K562 (cell line): Measurements from ENCODE around the gene SLC35E1. TPM values are rescaled to one million over a fixed set of nuclear protein-coding genes. Genes with fewer than 3 reads are reported as not detected.

Experiments used
- ATAC-seq: fragments of 200-7000 bp; cut with Tn5 transposase; 3 replicates; pipeline ENCODE4 v1.9.1; 2020; ENCODE audit warnings: moderate library complexity
- BruUV-seq: library from RNA; stranded (reverse); fragments of 400-500 nt; replicated peaks from 2 replicates; lab custom pipeline; 2021; lab: Mats Ljungman, UMichigan
- CTCF ChIA-PET: fragments of 300-600 bp; formaldehyde crosslinking; extraction: SDS; loops from one replicate; lab custom pipeline; 2021; ENCODE audit warnings: low intra/inter-chr PET ratio; lab: Yijun Ruan, JAX
- POLR2A ChIA-PET: fragments of 300-600, 350-650 bp; sonication (Branson Sonifier 250); formaldehyde crosslinking; extraction: SDS; loops from one replicate; lab custom pipeline; 2021; ENCODE audit warnings: antibody characterized with exemption, inconsistent platforms; lab: Yijun Ruan, JAX
- DNase-seq, 4 experiments: peaks; one replicate each; pipeline versions ENCODE4 v3.0.0 to v3.0.0-alpha.2; 2011 to 2018; ENCODE audit warnings: low spot score in 3 of 4, mixed read lengths in 3 of 4; ENCODE audit errors: extremely low read depth in 1 of 4
- FAIRE-seq: peaks from 2 replicates; lab custom pipeline; 2011; peaks lifted over from hg19 to GRCh38; lab: Jason Lieb, UNC
- H2AFZ ChIP-seq: 2 replicates; pipeline ENCODE4 v1.6.0; 2011; ENCODE audit warnings: low read depth, low read length, control low read depth, inconsistent platforms
- H3K27ac ChIP-seq: fragments of 200-600 bp; 3 replicates; pipeline ENCODE4 v1.8.0; 2011; ENCODE audit warnings: low read depth, mild to moderate bottlenecking, control low read depth, inconsistent platforms, low read length, moderate library complexity, mixed read lengths; ENCODE audit errors: extremely low read depth
- H3K27me3 ChIP-seq, 2 experiments: fragments of 300-600 bp in 1 of 2; 2 replicates in 1 of 2; 3 replicates in 1 of 2; pipeline versions ENCODE4 v1.6.0 to v1.8.0; 2011; ENCODE audit warnings: inconsistent platforms in 2 of 2, low read length in 2 of 2, mild to moderate bottlenecking in 1 of 2, mixed read lengths in 1 of 2, moderate library complexity in 1 of 2; ENCODE audit not compliant: control insufficient read depth in 2 of 2, insufficient read depth in 2 of 2
- H3K36me3 ChIP-seq: fragments of 300-600 bp; 3 replicates; pipeline ENCODE4 v1.8.0; 2011; ENCODE audit warnings: mild to moderate bottlenecking, low read length, inconsistent platforms; ENCODE audit not compliant: control insufficient read depth, insufficient read depth
- H3K4me1 ChIP-seq, 2 experiments: fragments of 200-600 bp in 1 of 2; replicated peaks in 1 of 2; 2 replicates in 1 of 2; 3 replicates in 1 of 2; pipeline versions ENCODE4 v1.5.1 to v1.8.0; 2011; ENCODE audit warnings: inconsistent platforms in 2 of 2, low read length in 2 of 2, mild to moderate bottlenecking in 1 of 2, mixed read lengths in 1 of 2, moderate library complexity in 1 of 2; ENCODE audit not compliant: control insufficient read depth in 2 of 2, insufficient read depth in 2 of 2
- H3K4me2 ChIP-seq: 2 replicates; pipeline ENCODE4 v1.6.1; 2011; ENCODE audit warnings: low read length, control low read depth, inconsistent platforms, mixed read lengths; ENCODE audit not compliant: insufficient read depth
- H3K4me3 ChIP-seq: fragments of 200-600 bp; sonication (generic), shearing (Covaris generic); 2 replicates; pipeline ENCODE4 v1.5.1; 2016; ENCODE audit warnings: control low read depth, inconsistent platforms
- H3K79me2 ChIP-seq: fragments of 200-600 bp; 3 replicates; pipeline ENCODE4 v1.8.0; 2011; ENCODE audit warnings: low read length, inconsistent platforms; ENCODE audit not compliant: control insufficient read depth, insufficient read depth
- H3K9ac ChIP-seq, 2 experiments: 2 replicates each; pipeline versions ENCODE4 v1.6.0 to v1.6.1; 2011; ENCODE audit warnings: low read depth in 2 of 2, low read length in 2 of 2, control low read depth in 1 of 2, inconsistent platforms in 1 of 2, mild to moderate bottlenecking in 1 of 2, mixed read lengths in 1 of 2; ENCODE audit not compliant: insufficient read depth in 1 of 2
- H3K9me1 ChIP-seq: one replicate; pipeline ENCODE4 v1.6.0; 2011; ENCODE audit warnings: inconsistent platforms, mild to moderate bottlenecking, low read length, moderate library complexity; ENCODE audit not compliant: control insufficient read depth, insufficient read depth
- H3K9me3 ChIP-seq: replicated peaks from 2 replicates; pipeline ENCODE4 v1.5.1; 2011; ENCODE audit warnings: low read depth, low read length, inconsistent platforms; ENCODE audit not compliant: control insufficient read depth, insufficient read depth
- H4K20me1 ChIP-seq: replicated peaks from 2 replicates; pipeline ENCODE4 v1.6.1; 2011; ENCODE audit warnings: low read length, inconsistent platforms, mixed read lengths; ENCODE audit not compliant: control insufficient read depth, insufficient read depth
- ATF4 ChIP-seq: fragments of 450-650 bp; formaldehyde crosslinking; IDR thresholded peaks from 2 replicates; pipeline ENCODE4 v1.4.0; 2022; ENCODE audit warnings: mild to moderate bottlenecking, moderate library complexity
- CXXC5 ChIP-seq: fragments of 250-450 bp; sonication (Bioruptor Pico); IDR thresholded peaks from 2 replicates; pipeline ENCODE4 v1.8.0; 2022; ENCODE audit warnings: inconsistent platforms, mild to moderate bottlenecking, moderate library complexity
- DEAF1 ChIP-seq: fragments of 450-650 bp; formaldehyde crosslinking; IDR thresholded peaks from 2 replicates; pipeline ENCODE4 v1.4.0; 2020; ENCODE audit warnings: mild to moderate bottlenecking, moderate library complexity
- E2F4 ChIP-seq: sonication (generic); formaldehyde crosslinking; IDR thresholded peaks from 2 replicates; pipeline ENCODE4 v1.8.0; 2022; ENCODE audit warnings: mild to moderate bottlenecking, low read depth, missing genetic modification reagents
- FOXJ2 ChIP-seq: fragments of 200-800 bp; sonication (Bioruptor generic); IDR thresholded peaks from 2 replicates; pipeline ENCODE4 v1.6.1; 2016; ENCODE audit warnings: missing genetic modification characterization, missing compliant biosample characterization
- KLF1 ChIP-seq: fragments of 450-650 bp; IDR thresholded peaks from 2 replicates; pipeline ENCODE4 v1.6.1; 2016; ENCODE audit warnings: missing genetic modification characterization, missing compliant biosample characterization
- KLF10 ChIP-seq: fragments of 250-450 bp; sonication (Bioruptor Pico); IDR thresholded peaks from 2 replicates; pipeline ENCODE4 v1.6.1; 2021; ENCODE audit warnings: matching md5 sums
- NKRF ChIP-seq: fragments of 450-650 bp; IDR thresholded peaks from 2 replicates; pipeline ENCODE4 v1.6.1; 2016; ENCODE audit warnings: borderline replicate concordance
- ZNF121 ChIP-seq: sonication (generic); formaldehyde crosslinking; conservative IDR thresholded peaks from 2 replicates; pipeline ENCODE4 v1.8.0; 2022; ENCODE audit warnings: missing genetic modification reagents
- ZNF23 ChIP-seq: fragments of 250-450 bp; sonication (Bioruptor Pico); IDR thresholded peaks from 2 replicates; pipeline ENCODE4 v1.4.0; 2020; ENCODE audit warnings: mild to moderate bottlenecking
- ZNF436 ChIP-seq: fragments of 250-450, 450-650 bp; sonication (Bioruptor Pico); formaldehyde crosslinking; IDR thresholded peaks from 2 replicates; pipeline ENCODE4 v1.7.0; 2020; ENCODE audit warnings: mild to moderate bottlenecking
- ZNF512 ChIP-seq: IDR thresholded peaks from 2 replicates; pipeline ENCODE4 v1.6.1; 2016; ENCODE audit warnings: missing genetic modification characterization, missing compliant biosample characterization
- ZNF583 ChIP-seq: fragments of 250-450 bp; sonication (Bioruptor Pico); IDR thresholded peaks from 2 replicates; pipeline ENCODE4 v1.4.0; 2020
- WGBS: fragments of 100-300 bp; shearing (Covaris generic); methylation state at CpG from one replicate; pipeline ENCODE4 v1.1.6; 2016; ENCODE audit warnings: low coverage, mixed read lengths; ENCODE audit not compliant: insufficient coverage; ENCODE audit errors: missing lambda C conversion rate; 5-methylcytosine and 5-hydroxymethylcytosine counted together
- in situ Hi-C: fragments of 300-500 bp; cut with MboI; formaldehyde crosslinking; loops from 4 replicates; pipeline ENCODE4 v1.15.0; 2018; ENCODE audit warnings: inconsistent platforms, mixed read lengths
- intact Hi-C: fragments of 100-400 bp; cut with micrococcal nuclease; formaldehyde crosslinking; loops from 2 replicates; pipeline ENCODE4 v1.14.2; 2022
- polyA plus RNA-seq, 8 experiments: library from polyadenylated mRNA; depleted of rRNA in 4 of 8; stranded (reverse) in 5 of 8; unstranded in 3 of 8; fragments of >200 nt; fragmentation: Nextera tagmentation in 2 of 8; fragmentation: Illumina TruSeq in 1 of 8; extraction: Ambion mirVana in 2 of 8; extraction: Trizol in 1 of 8; gene quantifications; 2 replicates each; pipeline versions ENCODE4 v1.2.1 to v1.2.3, GENCODE V29; 2011 to 2014; ENCODE audit warnings: inconsistent platforms in 1 of 8, missing spikeins in 1 of 8
- total RNA-seq, 7 experiments: library from RNA; depleted of rRNA in 6 of 7; stranded (reverse); fragments of >200 nt in 6 of 7; fragmentation: Illumina TruSeq in 2 of 7; extraction: Trizol in 2 of 7; gene quantifications; 2 replicates each; pipeline versions ENCODE4 v1.2.1 to v1.2.3, GENCODE V29; 2011 to 2021; ENCODE audit warnings: low replicate concordance in 1 of 7

The SLC35E1 gene
- total and polyA plus RNA-seq, 9 of the 15 experiments (the other 6 are each of a cell fraction or from before 2014, with no cell fraction given), result 15.0 to 40.1 (median 25.7) TPM

- no peak for TF ChIP-seq ZNF583 (CRISPR knock-in tag)
- TF ChIP-seq, all 486 proteins: peak for 0
Measured at GRCh38 chr19:16603090-16603489, 30.9 kb upstream of the SLC35E1 start (continued).

- ChIA-PET POLR2A (interaction anchor here (0.6 to 1.9 kb wide), 5 partner anchors 9 to 23 kb away, joined by 3 to 8 read pairs (median 7); no protein-coding TSS in a partner anchor), CTCF (no interaction called here)
- intact Hi-C loops (no loop called here), in situ Hi-C loops (no loop called here)
- WGBS, result 92% methylated on average over 20 of the region's 20 CpGs
- Histone ChIP-seq H3K4me2 (no peak overlapping the region), H3K79me2 (peaks cover 96% of the 10 kb centered on the region), H3K27ac (no peak overlapping the region), H2AFZ (no peak overlapping the region), H3K4me1 (peaks cover 4 to 35% of the 10 kb centered on the region in 2 experiments; a peak in 4 of 5 replicates), H3K36me3 (peaks cover 13% of the 10 kb centered on the region), H4K20me1 (peaks cover 69% of the 10 kb centered on the region), H3K27me3 (no peaks in the 10 kb centered on the region), H3K9me3 (no peaks in the 10 kb centered on the region), H3K4me3 (no peak overlapping the region), H3K9ac (peak overlapping the region in 1 of 2 experiments; percentile 37; a peak in 1 of 4 replicates), H3K9me1 (peaks cover 9% of the 10 kb centered on the region)
- ATAC-seq (no peak), DNase-seq (no peak), FAIRE-seq (no peak)
- no TSS peak for BruUV-seq
- no peak for TF ChIP-seq NKRF
- no peak for TF ChIP-seq ZNF121
- TF ChIP-seq FOXJ2 (tag), result no peak
- TF ChIP-seq ZNF23 (CRISPR knock-in tag), result no peak
- no peak for TF ChIP-seq DEAF1 (CRISPR knock-in tag)
- TF ChIP-seq ATF4 (CRISPR knock-in tag), result no peak
- TF ChIP-seq E2F4 (CRISPR knock-in tag), result no peak
- TF ChIP-seq CXXC5 (CRISPR knock-in tag), result no peak
- no peak for TF ChIP-seq KLF10 (CRISPR knock-in tag)
- TF ChIP-seq ZNF436, result no peak
- TF ChIP-seq ZNF512 (tag), result no peak
- TF ChIP-seq KLF1 (tag), result no peak
Measured at GRCh38 chr19:16601378-16602052, 29.3 kb upstream of the SLC35E1 start.
